T-helper 1 cell treated with Interleukin-12 subunit alpha and Interleukin-12 subunit beta and Interleukin-4 antibody, amounts not matched to agents 30 ng/mL and 1 ng/mL, for 36 hours (primary cell): ENCODE data around the gene PIGA. TPM values are rescaled to one million over a fixed set of nuclear protein-coding genes. Genes with fewer than 3 reads are reported as not detected.

Experiments used
- intact Hi-C: fragments of 100-400 bp; cut with micrococcal nuclease; formaldehyde crosslinking; loops from one replicate; pipeline ENCODE4 v1.15.1; 2024
- total RNA-seq: library from RNA; stranded (reverse); gene quantifications from 2 replicates; pipeline ENCODE4 v1.2.3, GENCODE V29; 2022

PIGA gene
- 19.4 and 21.3 TPM in 2 replicates for total RNA-seq

DNA sequence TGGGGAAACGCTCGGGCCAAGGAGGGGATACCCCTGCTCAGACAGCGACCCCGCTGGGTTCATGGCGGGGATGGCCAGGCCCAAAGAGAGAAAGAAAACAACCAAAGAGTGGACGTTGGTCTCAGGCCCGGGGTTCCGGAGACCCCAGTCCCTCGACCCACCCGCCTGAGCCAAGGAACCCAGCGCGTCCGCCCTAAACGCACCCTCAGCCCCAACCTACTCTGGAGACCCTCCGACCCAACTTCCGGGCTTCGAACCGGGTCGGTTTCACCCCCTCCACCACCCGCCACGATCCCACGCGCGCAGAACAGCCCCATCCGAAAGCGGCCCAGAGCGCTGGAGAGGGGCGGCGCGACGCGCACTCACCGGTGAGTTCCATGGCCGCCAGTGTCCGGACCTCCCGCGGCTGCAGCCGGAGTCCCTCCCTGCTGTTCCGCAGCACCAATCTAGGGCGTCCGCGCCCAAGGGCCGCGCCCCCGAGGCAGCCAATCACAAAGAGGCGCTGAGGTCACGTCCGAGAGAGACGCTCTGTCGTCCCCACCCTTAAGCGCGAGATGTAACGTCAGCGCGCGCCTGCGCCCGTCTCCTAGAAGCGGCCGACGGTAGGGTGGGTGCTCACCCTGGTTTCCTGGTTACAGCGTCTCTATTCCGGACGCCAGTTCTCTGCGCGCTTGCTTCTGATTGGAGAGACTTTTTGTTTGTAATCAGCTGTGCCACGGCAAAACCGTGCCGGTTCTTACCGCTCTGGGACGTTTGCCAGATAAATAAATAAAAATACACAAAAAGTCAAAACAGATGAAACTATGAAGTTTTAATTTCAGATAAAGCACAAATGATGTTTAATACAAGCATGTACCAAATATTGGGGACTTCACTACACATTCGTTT lies at the start of gene PIGA:
Gene PIGA, minus strand, starts transcription at position 389 of the 888 bp plus-strand sequence. CDS start 3,593 bp downstream, outside the sequence.
- intact Hi-C loops, result loop anchor here (1.0 to 5.0 kb wide), 16 partner anchors 35 to 1682 kb away; partner anchors contain the start of genes AP1S2, CA5B, FANCB and GEMIN8

DNA sequence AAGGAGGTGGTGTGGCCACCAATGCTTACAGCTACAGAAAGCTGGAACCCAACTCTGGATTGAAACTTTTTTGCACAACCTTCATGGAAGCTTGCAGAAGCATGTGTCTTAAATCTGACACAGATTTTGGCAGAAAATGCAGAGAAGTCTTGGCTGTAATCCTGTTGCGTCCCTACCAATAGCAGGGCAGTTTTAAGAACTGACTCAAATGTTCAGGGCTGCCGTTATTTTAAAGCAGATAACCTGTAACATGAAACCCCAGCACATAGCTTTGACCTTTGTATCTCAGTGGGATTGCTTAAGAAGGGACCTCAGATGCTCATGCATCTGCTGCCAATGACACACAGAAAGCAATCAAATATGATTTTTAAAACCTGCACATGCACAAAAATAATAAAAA lies 49.0 kb upstream of the PIGA start, which contains the start of gene VEGFD:
Gene VEGFD, minus strand, starts transcription at position 110 of the 400 bp plus-strand sequence. CDS start 467 bp downstream, outside the sequence.
- intact Hi-C loops, result no loop called here

- intact Hi-C loops, result no loop called here
These were observed 47.5 kb upstream of the PIGA start for GRCh38 chrX:15382813-15383212.

DNA sequence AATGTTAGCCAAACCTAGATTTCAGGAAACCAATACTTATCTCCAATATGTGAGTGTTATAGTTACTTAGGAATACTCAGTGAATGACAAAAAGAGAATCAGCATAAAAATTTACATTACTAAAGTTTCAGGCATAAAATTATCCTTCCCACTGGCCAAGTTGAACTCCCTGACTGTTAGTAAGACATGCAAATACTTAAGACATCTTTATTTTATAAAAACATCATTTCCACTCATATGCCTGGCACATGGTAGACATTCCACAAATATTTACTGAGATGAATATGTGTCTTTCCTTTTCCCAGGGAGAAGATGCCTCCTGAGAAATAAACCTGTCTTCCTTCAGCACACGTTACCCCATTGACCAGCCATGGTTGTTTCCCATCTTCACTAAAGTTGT lies 41.6 kb upstream of the PIGA start:
- intact Hi-C loops, result no loop called here

- intact Hi-C loops, result no loop called here
These were observed 38.7 kb upstream of the PIGA start for GRCh38 chrX:15373976-15374375.

GRCh38 chrX:15366506-15367352 lies 31.4 kb upstream of the PIGA start:
- intact Hi-C loops, result no loop called here

DNA sequence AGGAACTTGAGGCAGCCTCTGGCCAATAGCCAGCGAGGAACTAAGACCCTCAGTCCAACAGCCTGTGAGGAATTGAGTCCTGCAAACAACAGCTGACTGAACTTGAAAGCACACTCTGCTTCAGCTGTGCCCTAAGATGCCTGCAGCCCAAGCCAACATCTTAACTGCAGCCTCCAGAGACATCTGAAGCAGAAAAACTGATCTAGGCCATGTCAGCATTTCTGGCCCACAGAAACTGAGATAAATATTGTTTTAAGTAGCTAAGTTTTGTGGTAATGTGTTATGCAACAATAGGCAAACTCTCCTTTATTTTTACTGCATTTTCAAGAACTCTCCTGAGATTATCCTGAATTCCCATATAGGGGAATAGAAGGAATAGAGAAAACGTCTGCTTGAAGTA lies 24.4 kb upstream of the PIGA start:
- intact Hi-C loops, result no loop called here

DNA sequence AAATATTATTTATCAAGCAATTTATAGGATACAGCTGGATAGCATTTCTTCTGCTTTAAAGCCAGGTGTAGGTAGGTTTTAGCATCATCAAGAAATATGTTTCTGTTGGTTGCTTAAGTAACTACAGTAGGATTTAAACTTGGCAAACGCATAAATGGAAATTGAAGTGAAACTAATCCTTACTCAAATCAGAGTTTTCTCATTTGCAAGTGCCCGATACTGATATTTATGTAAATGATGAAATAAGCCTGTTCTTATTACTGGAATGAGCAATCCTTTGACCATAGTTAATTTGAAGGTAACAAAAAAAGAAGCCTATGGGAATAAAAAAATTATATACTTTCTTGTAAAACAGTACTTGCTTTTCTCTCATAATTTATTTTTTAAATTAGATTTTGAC lies 23.2 kb upstream of the PIGA start:
- intact Hi-C loops, result no loop called here

- intact Hi-C loops, result no loop called here
These were observed 21.1 kb upstream of the PIGA start for GRCh38 chrX:15356444-15356843.

- intact Hi-C loops, result no loop called here
These were observed 15.1 kb upstream of the PIGA start for GRCh38 chrX:15350329-15350996.

DNA sequence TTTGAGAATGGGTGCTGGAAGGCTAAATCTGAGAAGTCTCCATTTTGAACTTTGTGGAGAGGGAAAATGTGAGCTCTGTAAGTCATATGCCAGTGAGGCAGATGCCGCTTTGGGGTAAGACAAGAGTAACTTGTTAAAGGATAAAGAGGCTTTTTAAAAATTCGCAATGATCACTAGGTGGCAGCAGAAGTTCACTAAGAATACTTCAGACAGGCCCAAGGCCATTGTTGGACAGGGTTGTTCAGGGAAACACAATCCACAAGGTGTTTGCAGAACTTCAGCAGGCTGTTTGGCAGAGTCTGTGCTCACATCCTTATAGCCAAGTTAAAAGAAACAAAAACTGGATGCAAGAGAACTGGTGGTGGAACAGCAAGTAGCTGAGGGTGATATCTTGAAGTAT lies 13.7 kb upstream of the PIGA start:
- intact Hi-C loops, result loop anchor here (1.0 kb wide), 2 partner anchors 119 to 216 kb away; no protein-coding TSS in a partner anchor

DNA sequence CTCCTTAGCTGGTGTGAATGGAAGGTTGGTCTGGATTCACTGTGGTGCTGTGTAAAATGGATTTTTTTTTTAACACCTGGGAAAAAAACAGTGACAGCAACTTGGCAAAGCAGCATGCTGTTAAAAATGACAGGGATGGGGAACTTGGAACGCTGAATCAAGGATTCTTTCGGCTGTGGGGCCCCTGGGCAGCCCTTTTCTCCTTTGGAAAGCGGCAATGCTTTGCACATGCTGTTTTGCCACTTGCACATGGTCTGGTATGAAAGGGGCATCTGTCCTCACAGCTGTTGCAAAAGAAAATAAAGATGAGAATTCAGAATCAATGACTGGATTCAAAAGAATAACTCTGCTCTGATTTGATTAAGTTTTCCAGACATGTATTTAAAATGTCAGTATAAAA lies 10.7 kb upstream of the PIGA start:
- intact Hi-C loops, result no loop called here

DNA sequence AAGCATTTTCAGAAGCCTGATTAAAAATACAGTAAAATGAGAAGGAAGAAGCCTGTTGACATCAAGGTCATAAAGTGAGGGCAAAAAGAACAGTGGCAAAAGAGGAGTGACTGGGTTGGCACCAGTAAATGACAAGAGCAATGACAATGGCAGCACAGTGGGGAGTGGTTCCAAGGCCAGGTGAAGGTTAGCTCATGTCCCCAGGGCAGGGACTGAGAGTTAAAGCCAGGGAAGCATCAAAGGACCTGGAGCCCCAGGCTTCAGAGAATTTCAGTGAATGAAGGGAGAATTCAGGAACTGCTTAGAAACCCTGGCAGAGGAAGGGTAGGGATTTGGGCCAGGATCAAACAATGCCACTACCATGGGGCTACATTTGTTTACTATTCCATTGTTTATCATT lies 8.8 kb upstream of the PIGA start:
- intact Hi-C loops, result no loop called here

DNA sequence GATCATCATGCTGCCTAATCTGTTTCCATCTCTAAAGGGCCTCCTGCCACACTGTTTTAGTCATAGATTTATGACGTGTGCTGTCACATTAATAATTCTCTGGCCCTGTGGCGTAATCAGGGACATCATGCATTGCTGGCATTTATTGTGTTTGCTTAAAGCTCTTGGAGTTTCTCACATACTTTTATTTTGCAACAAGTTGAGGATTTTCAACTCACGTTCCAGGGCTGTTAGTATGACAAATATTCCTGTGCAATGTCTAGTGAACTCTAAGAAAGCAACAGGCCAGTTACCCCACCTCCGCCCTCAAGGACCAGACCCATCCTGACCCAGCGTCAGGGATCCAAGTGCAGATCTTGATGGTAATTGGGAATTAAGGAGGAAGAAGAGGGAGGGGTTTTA lies 7.8 kb upstream of the PIGA start:
- intact Hi-C loops, result no loop called here

GRCh38 chrX:15340867-15341266 lies 5.5 kb upstream of the PIGA start:
- intact Hi-C loops, result no loop called here

DNA sequence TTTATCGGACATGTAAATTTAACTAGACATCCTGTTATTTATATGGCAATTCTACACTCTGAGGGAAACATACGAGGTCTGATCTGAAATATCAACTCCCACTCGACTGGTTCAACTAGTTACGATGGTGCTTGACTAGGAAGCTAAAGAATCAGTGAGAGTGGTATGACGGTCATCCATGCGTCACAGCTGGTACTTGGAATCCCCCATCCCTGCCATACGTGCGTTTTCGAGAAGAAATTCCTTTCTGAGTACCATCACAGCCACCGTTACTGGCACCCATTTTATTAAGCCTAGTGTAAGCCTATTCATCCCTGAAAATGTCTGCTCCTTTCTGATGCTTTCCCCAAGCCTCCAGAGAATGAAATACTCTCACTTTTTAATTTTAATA lies 695 bp upstream of the PIGA start:
- intact Hi-C loops, result loop anchor here (2.0 to 5.0 kb wide), 4 partner anchors 157 to 1536 kb away; partner anchors contain the start of genes PIR and RBBP7

GRCh38 chrX:15334561-15334960 lies 762 bp downstream of the PIGA start:
- intact Hi-C loops, result loop anchor here (2.0 kb wide), 3 partner anchors 34 to 1452 kb away; partner anchors contain the start of gene TXLNG

DNA sequence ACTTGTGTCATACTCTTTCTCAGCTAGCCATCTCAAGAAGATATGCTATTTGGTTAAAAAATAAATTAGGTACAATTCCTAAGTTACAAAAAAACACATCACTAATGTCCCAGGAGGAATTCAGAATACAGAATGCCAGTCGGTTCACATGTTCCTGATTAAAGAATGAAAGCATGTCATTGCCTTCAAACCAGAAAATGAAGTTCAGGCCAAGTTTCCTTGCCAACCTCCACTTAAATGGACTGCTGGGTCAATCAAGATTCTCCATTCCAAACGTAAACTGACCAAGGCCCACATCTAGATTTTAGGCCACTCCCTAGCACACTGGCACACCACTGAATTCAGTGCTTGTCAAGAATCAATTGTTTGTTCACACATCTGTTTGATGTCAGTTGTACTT lies 6.5 kb downstream of the PIGA start:
- intact Hi-C loops, result no loop called here

- intact Hi-C loops, result no loop called here
These were observed 7.2 kb downstream of the PIGA start for GRCh38 chrX:15328131-15328530.

DNA sequence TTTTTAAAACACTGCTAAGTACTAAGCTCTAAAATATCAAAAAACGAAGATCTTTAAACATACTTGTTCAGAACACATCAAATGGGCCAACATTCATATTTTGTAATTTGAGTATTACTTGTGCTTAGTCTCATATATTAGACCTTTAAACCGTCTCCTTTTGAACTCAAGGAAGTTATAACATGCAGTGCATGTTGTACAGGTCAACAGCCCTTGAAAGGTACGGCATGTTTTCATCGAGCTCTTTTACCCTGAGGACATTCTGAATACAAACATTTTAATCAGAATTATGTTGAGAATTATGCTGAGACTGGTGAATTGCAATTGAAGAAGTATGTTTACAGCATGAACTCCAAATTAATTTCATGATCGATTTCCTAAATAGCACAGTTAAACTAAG lies 12.9 kb downstream of the PIGA start:
- intact Hi-C loops, result no loop called here

GRCh38 chrX:15322072-15322471 lies 13.3 kb downstream of the PIGA start:
- intact Hi-C loops, result no loop called here
